Neural progenitor cell (in vitro differentiated cells): ENCODE results near the gene CYP27B1. TPM values are rescaled to one million over a fixed set of nuclear protein-coding genes. Genes with fewer than 3 reads are reported as not detected.

ENCODE experiments used
- DNase-seq: peaks from one replicate; pipeline ENCODE4 v3.0.0-alpha.2; 2016; ENCODE audit warnings: low spot score
- H2AFZ ChIP-seq: fragments of 200-600 bp; sonication (generic); replicated peaks from 2 replicates; pipeline ENCODE4 v1.6.1; 2016; ENCODE audit warnings: antibody characterized with exemption
- H3F3A ChIP-seq: fragments of 200-600 bp; sonication (generic); 2 replicates; pipeline ENCODE4 v1.6.1; 2016; ENCODE audit warnings: antibody characterized with exemption, low read depth
- H3K27ac ChIP-seq: fragments of 200-600 bp; sonication (generic); 2 replicates; pipeline ENCODE4 v1.5.1; 2016; ENCODE audit warnings: mild to moderate bottlenecking
- H3K27me3 ChIP-seq: fragments of 200-600 bp; sonication (generic); 2 replicates; pipeline ENCODE4 v1.6.1; 2016; ENCODE audit warnings: mild to moderate bottlenecking, moderate library complexity
- H3K36me3 ChIP-seq: fragments of 200-600 bp; sonication (generic); 2 replicates; pipeline ENCODE4 v1.5.1; 2016
- H3K4me1 ChIP-seq: fragments of 200-600 bp; sonication (generic); 2 replicates; pipeline ENCODE4 v1.6.1; 2016; ENCODE audit warnings: mixed run types
- H3K4me2 ChIP-seq: fragments of 200-600 bp; sonication (generic); 2 replicates; pipeline ENCODE4 v1.6.1; 2016
- H3K4me3 ChIP-seq: fragments of 200-600 bp; sonication (generic); 2 replicates; pipeline ENCODE4 v1.5.1; 2016
- H3K79me2 ChIP-seq: fragments of 200-600 bp; sonication (generic); 2 replicates; pipeline ENCODE4 v1.6.1; 2016; ENCODE audit warnings: low read depth
- H3K9ac ChIP-seq: fragments of 200-600 bp; sonication (generic); 2 replicates; pipeline ENCODE4 v1.6.1; 2016
- H3K9me3 ChIP-seq: fragments of 200-600 bp; sonication (generic); 2 replicates; pipeline ENCODE4 v1.5.1; 2016; ENCODE audit warnings: low read depth
- H4K20me1 ChIP-seq: fragments of 200-600 bp; sonication (generic); 2 replicates; pipeline ENCODE4 v1.6.1; 2016; ENCODE audit warnings: low read depth
- H3K27ac Mint-ChIP-seq: 3 replicates; pipeline ENCODE4 v1.8.0; 2021; ENCODE audit warnings: mixed read lengths
- H3K27me3 Mint-ChIP-seq: 2 replicates; pipeline ENCODE4 v1.8.0; 2022; ENCODE audit warnings: low read depth, mild to moderate bottlenecking, inconsistent platforms, moderate library complexity, mixed read lengths; ENCODE audit not compliant: insufficient read depth
- H3K36me3 Mint-ChIP-seq: 3 replicates; pipeline ENCODE4 v1.8.0; 2021; ENCODE audit warnings: mixed read lengths
- H3K4me1 Mint-ChIP-seq: 3 replicates; pipeline ENCODE4 v1.8.0; 2021; ENCODE audit warnings: mixed read lengths
- H3K4me3 Mint-ChIP-seq: 3 replicates; pipeline ENCODE4 v1.8.0; 2021; ENCODE audit warnings: mild to moderate bottlenecking, moderate library complexity, mixed read lengths
- H3K9me3 Mint-ChIP-seq: 3 replicates; pipeline ENCODE4 v1.8.0; 2020; ENCODE audit warnings: mixed read lengths
- CTCF ChIP-seq: fragments of 200-600 bp; sonication (generic); IDR thresholded peaks from 2 replicates; pipeline ENCODE4 v1.5.1; 2017; ENCODE audit warnings: antibody characterized with exemption, mild to moderate bottlenecking
- EZH2 ChIP-seq: fragments of 200-600 bp; sonication (generic); IDR thresholded peaks from 2 replicates; pipeline ENCODE4 v1.6.1; 2017; ENCODE audit warnings: antibody characterized with exemption, mild to moderate bottlenecking, moderate library complexity
- EZH2phosphoT487 ChIP-seq: fragments of 200-600 bp; sonication (generic); IDR thresholded peaks from 2 replicates; pipeline ENCODE4 v1.6.1; 2017; ENCODE audit warnings: antibody characterized with exemption
- total RNA-seq: library from RNA; depleted of rRNA; stranded (reverse); fragments of >200 nt; gene quantifications from 2 replicates; pipeline ENCODE4 v1.2.3, GENCODE V29; 2015; ENCODE audit warnings: low replicate concordance

Gene CYP27B1
- total RNA-seq, 1 donor from 2014 or later, result 0.17 TPM

GRCh38 chr12:57733928-57734327, 33.0 kb downstream of the CYP27B1 start:
- Histone ChIP-seq H3K4me1 (peaks cover 10% of the 10 kb centered on the region), H4K20me1 (peaks cover 41% of the 10 kb centered on the region), H3K79me2 (no peaks in the 10 kb centered on the region), H2AFZ (no peak overlapping the region), H3F3A (peaks cover 26% of the 10 kb centered on the region), H3K4me3 (no peak overlapping the region), H3K4me2 (no peak overlapping the region), H3K27me3 (peaks cover 100% of the 10 kb centered on the region), H3K36me3 (no peaks in the 10 kb centered on the region), H3K27ac (no peak overlapping the region), H3K9ac (no peak overlapping the region), H3K9me3 (no peaks in the 10 kb centered on the region)
- TF ChIP-seq EZH2 (peak; percentile 8), EZH2phosphoT487 (no peak)
- Mint-ChIP-seq H3K9me3 (peaks cover 2% of the 10 kb centered on the region), H3K27me3 (peaks cover 42% of the 10 kb centered on the region), H3K4me1 (peaks cover 26% of the 10 kb centered on the region), H3K36me3 (peaks cover 4% of the 10 kb centered on the region), H3K4me3 (peak overlapping the region; percentile 68), H3K27ac (no peak overlapping the region)
- no peak for DNase-seq

- H3K4me1 Mint-ChIP-seq, result peaks cover 25% of the 10 kb centered on the region
- peaks cover 47% of the 10 kb centered on the region for H3K27me3 Mint-ChIP-seq
- peaks cover 4% of the 10 kb centered on the region for H3K36me3 Mint-ChIP-seq
Observed at GRCh38 chr12:57732726-57733593, 33.9 kb downstream of the CYP27B1 start.

GRCh38 chr12:57732270-57732669, 34.6 kb downstream of the CYP27B1 start:
- TF ChIP-seq EZH2 (no peak), EZH2phosphoT487 (no peak), CTCF (no peak)
- Histone ChIP-seq H3K27ac (no peak overlapping the region), H4K20me1 (peaks cover 48% of the 10 kb centered on the region), H3K27me3 (peaks cover 100% of the 10 kb centered on the region), H3K4me1 (peaks cover 10% of the 10 kb centered on the region), H3K4me2 (no peak overlapping the region), H3K9ac (no peak overlapping the region), H2AFZ (no peak overlapping the region), H3K4me3 (no peak overlapping the region), H3K9me3 (no peaks in the 10 kb centered on the region), H3F3A (peaks cover 19% of the 10 kb centered on the region), H3K36me3 (no peaks in the 10 kb centered on the region), H3K79me2 (no peaks in the 10 kb centered on the region)
- Mint-ChIP-seq H3K4me1 (peaks cover 28% of the 10 kb centered on the region), H3K9me3 (peaks cover 5% of the 10 kb centered on the region), H3K4me3 (no peak overlapping the region), H3K27me3 (peaks cover 54% of the 10 kb centered on the region), H3K27ac (no peak overlapping the region), H3K36me3 (peaks cover 6% of the 10 kb centered on the region)
- no peak for DNase-seq

More at GRCh38 chr12:57732726-57733593, 33.9 kb downstream of the CYP27B1 start:
- Histone ChIP-seq H3K27ac (no peak overlapping the region), H3K27me3 (peaks cover 100% of the 10 kb centered on the region), H3K79me2 (no peaks in the 10 kb centered on the region), H3F3A (peaks cover 24% of the 10 kb centered on the region), H3K4me3 (no peak overlapping the region), H3K9ac (no peak overlapping the region), H3K36me3 (no peaks in the 10 kb centered on the region), H3K4me2 (no peak overlapping the region), H3K4me1 (peaks cover 10% of the 10 kb centered on the region), H2AFZ (no peak overlapping the region), H4K20me1 (peaks cover 47% of the 10 kb centered on the region), H3K9me3 (no peaks in the 10 kb centered on the region)
- DNase-seq, result no peak
- peaks cover 2% of the 10 kb centered on the region for H3K9me3 Mint-ChIP-seq
- TF ChIP-seq EZH2phosphoT487, result no peak
- no peak for TF ChIP-seq EZH2
- no peak for TF ChIP-seq CTCF
- no peak overlapping the region for H3K27ac Mint-ChIP-seq
- H3K4me3 Mint-ChIP-seq, result no peak overlapping the region
